ENCODE results near the gene SMARCAL1. TPM values are rescaled to one million over a fixed set of nuclear protein-coding genes. Genes with fewer than 3 reads are reported as not detected.

The SMARCAL1 gene
- total RNA-seq, 1 donor from 2014 or later, result 7.4 TPM

DNA sequence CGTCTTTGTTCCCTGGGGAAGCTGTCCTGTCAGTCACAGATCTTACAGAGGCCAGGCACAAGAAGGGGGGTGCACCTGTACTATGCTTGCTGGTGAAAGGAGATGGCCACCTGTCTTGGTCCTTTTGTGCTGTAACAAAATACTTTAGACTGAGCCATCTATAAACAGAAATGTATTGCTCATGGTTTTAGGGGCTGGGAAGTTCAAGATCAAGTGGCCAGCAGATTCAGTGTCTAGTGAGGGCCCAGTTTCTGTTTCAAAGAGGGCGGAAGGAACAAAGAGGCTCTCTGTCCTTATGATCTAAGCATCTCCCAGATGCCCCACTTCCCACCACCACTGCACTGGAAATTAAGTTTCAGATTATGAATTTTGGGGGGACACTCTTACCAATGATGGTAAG lies 50.9 kb downstream of the SMARCAL1 start:
- H3K4me3 ChIP-seq (ENCODE audit: low read depth, low read length), result no peak overlapping the region
- TF ChIP-seq, protein P1, sequence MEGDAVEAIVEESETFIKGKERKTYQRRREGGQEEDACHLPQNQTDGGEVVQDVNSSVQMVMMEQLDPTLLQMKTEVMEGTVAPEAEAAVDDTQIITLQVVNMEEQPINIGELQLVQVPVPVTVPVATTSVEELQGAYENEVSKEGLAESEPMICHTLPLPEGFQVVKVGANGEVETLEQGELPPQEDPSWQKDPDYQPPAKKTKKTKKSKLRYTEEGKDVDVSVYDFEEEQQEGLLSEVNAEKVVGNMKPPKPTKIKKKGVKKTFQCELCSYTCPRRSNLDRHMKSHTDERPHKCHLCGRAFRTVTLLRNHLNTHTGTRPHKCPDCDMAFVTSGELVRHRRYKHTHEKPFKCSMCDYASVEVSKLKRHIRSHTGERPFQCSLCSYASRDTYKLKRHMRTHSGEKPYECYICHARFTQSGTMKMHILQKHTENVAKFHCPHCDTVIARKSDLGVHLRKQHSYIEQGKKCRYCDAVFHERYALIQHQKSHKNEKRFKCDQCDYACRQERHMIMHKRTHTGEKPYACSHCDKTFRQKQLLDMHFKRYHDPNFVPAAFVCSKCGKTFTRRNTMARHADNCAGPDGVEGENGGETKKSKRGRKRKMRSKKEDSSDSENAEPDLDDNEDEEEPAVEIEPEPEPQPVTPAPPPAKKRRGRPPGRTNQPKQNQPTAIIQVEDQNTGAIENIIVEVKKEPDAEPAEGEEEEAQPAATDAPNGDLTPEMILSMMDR (IDR thresholded peaks at IDR 0.05; ENCODE audit: insufficient read depth, low read length, severe bottlenecking), result no peak
- H3K36me3 ChIP-seq (ENCODE audit: control insufficient read depth, insufficient read depth, low read length), result peaks cover 3% of the 10 kb centered on the region
- DNase-seq (ENCODE audit: low read depth), result no peak
- no peaks in the 10 kb centered on the region for H3K27me3 ChIP-seq (ENCODE audit: control insufficient read depth, insufficient read depth, low read length)
- FAIRE-seq, result no peak

DNA sequence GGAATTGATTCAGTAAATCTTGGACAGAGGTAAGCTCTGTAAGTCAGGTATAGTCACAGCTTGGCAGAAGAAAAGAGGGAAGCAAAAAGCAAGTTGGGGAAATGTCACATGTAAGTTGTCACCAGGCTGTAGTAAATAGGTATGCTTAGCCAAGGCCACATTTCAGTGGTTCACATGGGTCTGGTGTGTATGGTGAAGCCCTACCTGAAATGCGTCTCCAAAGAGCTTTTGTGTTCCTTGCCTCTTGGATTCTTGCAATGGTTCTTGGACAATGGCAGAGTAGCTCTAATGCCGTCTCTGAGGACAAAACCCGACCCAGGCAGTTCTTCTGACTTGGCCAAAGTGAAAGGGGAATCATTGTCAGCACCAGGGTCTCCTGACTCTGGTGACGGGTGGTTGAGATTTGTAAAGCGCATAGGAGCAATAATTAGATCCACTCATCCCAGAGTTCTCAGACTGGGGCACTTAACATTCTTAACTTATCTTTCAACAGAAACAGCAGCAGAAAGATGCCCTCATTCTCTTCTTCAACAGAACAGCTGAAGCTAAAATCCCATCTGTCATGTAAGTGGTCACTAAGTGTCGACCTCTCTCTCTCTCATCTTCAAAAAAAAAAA lies 51.9 kb downstream of the SMARCAL1 start:
- Histone ChIP-seq H3K4me3 (ENCODE audit: low read depth, low read length) (no peak overlapping the region), H3K27me3 (ENCODE audit: control insufficient read depth, insufficient read depth, low read length) (no peaks in the 10 kb centered on the region), H3K36me3 (ENCODE audit: control insufficient read depth, insufficient read depth, low read length) (peaks cover 3% of the 10 kb centered on the region)
- TF ChIP-seq, protein P1 (IDR thresholded peaks at IDR 0.05; ENCODE audit: insufficient read depth, low read length, severe bottlenecking), result no peak
- no peak for FAIRE-seq
- DNase-seq (ENCODE audit: low read depth), result no peak

DNA sequence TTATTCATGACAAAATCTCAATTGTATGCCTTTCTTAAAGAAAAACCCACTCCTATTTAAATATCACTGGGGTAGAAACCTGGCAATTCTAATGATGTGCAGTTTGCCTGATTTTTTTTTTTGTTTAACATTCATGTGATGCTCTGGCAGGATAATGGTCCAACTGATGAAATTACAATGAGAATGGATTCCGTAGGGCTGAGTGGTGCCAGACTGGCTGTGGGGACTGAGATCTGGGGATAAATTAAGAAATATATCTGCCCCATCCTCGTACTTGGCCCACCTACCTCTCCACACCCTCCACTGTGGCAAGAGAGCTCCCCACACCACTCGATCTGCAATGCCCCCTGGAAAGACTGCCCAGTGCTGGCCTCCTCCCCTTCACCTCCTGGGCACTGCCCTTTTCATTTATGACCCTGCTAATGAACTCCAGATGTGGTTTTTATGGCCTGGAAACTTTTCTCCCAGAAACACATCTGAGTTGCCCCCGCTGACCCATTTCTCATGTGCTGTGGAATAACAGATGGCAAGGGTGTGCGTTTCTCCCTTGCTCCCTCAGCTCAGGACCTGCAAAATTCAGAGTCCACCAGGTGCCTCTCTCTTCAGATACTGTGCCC lies 53.4 kb downstream of the SMARCAL1 start:
- FAIRE-seq (no peak), DNase-seq (ENCODE audit: low read depth) (no peak)
- TF ChIP-seq, protein P1 (IDR thresholded peaks at IDR 0.05; ENCODE audit: insufficient read depth, low read length, severe bottlenecking), result no peak
- Histone ChIP-seq H3K27me3 (ENCODE audit: control insufficient read depth, insufficient read depth, low read length) (no peaks in the 10 kb centered on the region), H3K36me3 (ENCODE audit: control insufficient read depth, insufficient read depth, low read length) (peaks cover 3% of the 10 kb centered on the region), H3K4me3 (ENCODE audit: low read depth, low read length) (no peak overlapping the region)

DNA sequence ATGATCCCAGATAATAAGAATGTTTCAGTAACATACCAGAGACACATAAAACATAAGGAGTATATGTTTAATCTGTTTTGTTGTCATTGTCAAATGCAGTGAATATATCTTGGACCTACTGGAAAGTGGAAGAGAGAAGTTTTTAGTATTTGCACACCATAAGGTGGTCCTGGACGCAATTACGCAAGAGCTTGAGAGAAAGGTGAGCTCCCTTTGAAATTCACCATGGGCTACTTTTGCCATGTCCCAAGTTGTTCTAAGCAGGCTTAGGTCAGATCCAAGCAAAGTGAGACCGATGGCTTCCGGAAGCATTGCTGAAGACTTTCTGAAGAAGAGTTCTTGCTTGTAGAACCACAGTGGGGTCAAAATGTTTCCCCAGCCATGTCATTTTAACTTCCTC lies 55.6 kb downstream of the SMARCAL1 start:
- TF ChIP-seq, protein P1 (IDR thresholded peaks at IDR 0.05; ENCODE audit: insufficient read depth, low read length, severe bottlenecking), result no peak
- Histone ChIP-seq H3K4me3 (ENCODE audit: low read depth, low read length) (no peak overlapping the region), H3K27me3 (ENCODE audit: control insufficient read depth, insufficient read depth, low read length) (no peaks in the 10 kb centered on the region), H3K36me3 (ENCODE audit: control insufficient read depth, insufficient read depth, low read length) (peaks cover 3% of the 10 kb centered on the region)
- FAIRE-seq (no peak), DNase-seq (ENCODE audit: low read depth) (no peak)

DNA sequence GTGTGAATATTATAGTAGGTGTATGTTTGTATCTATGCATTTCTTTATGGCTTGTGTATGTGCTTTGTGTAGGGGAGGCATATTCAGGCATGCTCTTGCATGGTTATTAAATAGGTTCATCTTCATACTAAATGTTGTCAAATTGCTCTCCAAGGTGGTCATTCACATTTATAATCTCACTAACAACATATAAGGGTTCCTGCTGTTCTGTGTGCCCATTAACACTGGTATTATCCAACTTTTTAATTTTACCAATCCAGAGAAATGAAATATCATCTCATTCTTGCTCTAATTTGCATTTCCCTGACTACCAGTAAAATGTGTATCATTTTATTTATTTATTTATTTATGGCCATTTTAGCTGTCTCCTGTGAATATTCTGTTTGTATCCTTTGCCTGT lies 57.4 kb downstream of the SMARCAL1 start:
- TF ChIP-seq, protein P1 (IDR thresholded peaks at IDR 0.05; ENCODE audit: insufficient read depth, low read length, severe bottlenecking), result no peak
- peaks cover 3% of the 10 kb centered on the region for H3K36me3 ChIP-seq (ENCODE audit: control insufficient read depth, insufficient read depth, low read length)
- H3K27me3 ChIP-seq (ENCODE audit: control insufficient read depth, insufficient read depth, low read length), result no peaks in the 10 kb centered on the region
- DNase-seq (ENCODE audit: low read depth), result no peak
- no peak overlapping the region for H3K4me3 ChIP-seq (ENCODE audit: low read depth, low read length)
- FAIRE-seq, result no peak

DNA sequence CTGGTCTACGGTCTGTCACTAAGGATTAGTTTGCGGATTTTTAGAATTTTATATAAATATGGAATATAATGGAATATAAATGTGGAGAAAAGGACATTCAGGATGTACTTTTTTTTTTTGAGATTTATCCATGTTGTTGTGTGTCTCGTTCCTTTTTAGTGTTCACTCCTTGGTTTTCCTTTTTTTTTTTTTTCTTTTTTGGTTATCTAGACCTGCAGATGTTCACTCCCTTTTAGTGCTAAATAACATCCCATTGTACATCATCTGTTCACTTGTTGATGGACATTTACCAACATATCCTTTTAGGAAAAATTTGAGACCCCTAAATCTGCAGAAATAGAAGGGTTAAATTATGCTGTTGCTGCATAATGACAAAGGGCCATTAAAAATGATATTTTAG lies 60.9 kb downstream of the SMARCAL1 start:
- DNase-seq (ENCODE audit: low read depth) (no peak), FAIRE-seq (no peak)
- Histone ChIP-seq H3K36me3 (ENCODE audit: control insufficient read depth, insufficient read depth, low read length) (no peaks in the 10 kb centered on the region), H3K4me3 (ENCODE audit: low read depth, low read length) (no peak overlapping the region), H3K27me3 (ENCODE audit: control insufficient read depth, insufficient read depth, low read length) (no peaks in the 10 kb centered on the region)
- TF ChIP-seq, protein P1 (IDR thresholded peaks at IDR 0.05; ENCODE audit: insufficient read depth, low read length, severe bottlenecking), result no peak
